ENCODE data around the gene MCOLN1. TPM values are rescaled to one million over a fixed set of nuclear protein-coding genes. Genes with fewer than 3 reads are reported as not detected.

Gene MCOLN1
- total RNA-seq, 2 experiments from 2014 or later: 7.9 to 9.2 TPM

GRCh38 chr19:7497292-7497691 is 25.1 kb upstream of the MCOLN1 start:
- intact Hi-C loops (cut with micrococcal nuclease): no loop called here
- TF ChIP-seq, protein P1, sequence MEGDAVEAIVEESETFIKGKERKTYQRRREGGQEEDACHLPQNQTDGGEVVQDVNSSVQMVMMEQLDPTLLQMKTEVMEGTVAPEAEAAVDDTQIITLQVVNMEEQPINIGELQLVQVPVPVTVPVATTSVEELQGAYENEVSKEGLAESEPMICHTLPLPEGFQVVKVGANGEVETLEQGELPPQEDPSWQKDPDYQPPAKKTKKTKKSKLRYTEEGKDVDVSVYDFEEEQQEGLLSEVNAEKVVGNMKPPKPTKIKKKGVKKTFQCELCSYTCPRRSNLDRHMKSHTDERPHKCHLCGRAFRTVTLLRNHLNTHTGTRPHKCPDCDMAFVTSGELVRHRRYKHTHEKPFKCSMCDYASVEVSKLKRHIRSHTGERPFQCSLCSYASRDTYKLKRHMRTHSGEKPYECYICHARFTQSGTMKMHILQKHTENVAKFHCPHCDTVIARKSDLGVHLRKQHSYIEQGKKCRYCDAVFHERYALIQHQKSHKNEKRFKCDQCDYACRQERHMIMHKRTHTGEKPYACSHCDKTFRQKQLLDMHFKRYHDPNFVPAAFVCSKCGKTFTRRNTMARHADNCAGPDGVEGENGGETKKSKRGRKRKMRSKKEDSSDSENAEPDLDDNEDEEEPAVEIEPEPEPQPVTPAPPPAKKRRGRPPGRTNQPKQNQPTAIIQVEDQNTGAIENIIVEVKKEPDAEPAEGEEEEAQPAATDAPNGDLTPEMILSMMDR (IDR thresholded peaks at IDR 0.05): peak; percentile 54
- POLR2A ChIA-PET: interaction anchor here (0.5 to 1.5 kb wide), 3 partner anchors 14 to 152 kb away, joined by 3 read pairs; partner anchors contain the start of gene ZNF358
- H3K27me3 Mint-ChIP-seq: peaks cover 24% of the 10 kb centered on the region
- DNase-seq (peak; percentile 33), ATAC-seq (peak; percentile 62)
- CTCF ChIA-PET: interaction anchor here (1.1 to 1.4 kb wide), 4 partner anchors 9 to 36 kb away, joined by 3 to 4 read pairs (median 4); partner anchors contain the start of gene ZNF358
- peaks cover 8% of the 10 kb centered on the region for H3K4me1 Mint-ChIP-seq (ENCODE audit: low read depth)
- no peak overlapping the region for H3K4me3 Mint-ChIP-seq
- no peaks in the 10 kb centered on the region for H3K9me3 Mint-ChIP-seq
- no peaks in the 10 kb centered on the region for H3K36me3 Mint-ChIP-seq (ENCODE audit: low read depth)
- no peak overlapping the region for H3K27ac Mint-ChIP-seq

- peak overlapping the region; percentile 48 for H3K4me3 Mint-ChIP-seq
- H3K36me3 Mint-ChIP-seq (ENCODE audit: low read depth): no peaks in the 10 kb centered on the region
- no peaks in the 10 kb centered on the region for H3K9me3 Mint-ChIP-seq
- TF ChIP-seq, protein P1 (IDR thresholded peaks at IDR 0.05): no peak
- no peak overlapping the region for H3K27ac Mint-ChIP-seq
- peaks cover 40% of the 10 kb centered on the region for H3K27me3 Mint-ChIP-seq
- intact Hi-C loops (cut with micrococcal nuclease): no loop called here
- ChIA-PET CTCF (interaction anchor here (1.1 kb wide), 1 partner anchor 134 kb away, joined by 3 read pairs; no protein-coding TSS in a partner anchor), POLR2A (interaction anchor here (0.6 kb wide), 1 partner anchor 103 kb away, joined by 3 read pairs; no protein-coding TSS in a partner anchor)
- peaks cover 9% of the 10 kb centered on the region for H3K4me1 Mint-ChIP-seq (ENCODE audit: low read depth)
- ATAC-seq (peak; percentile 65), DNase-seq (peak; percentile 74)
Measured at GRCh38 chr19:7500811-7501450, 21.5 kb upstream of the MCOLN1 start.

- intact Hi-C loops (cut with micrococcal nuclease): no loop called here
- H3K36me3 Mint-ChIP-seq (ENCODE audit: low read depth): no peaks in the 10 kb centered on the region
- TF ChIP-seq, protein P1 (IDR thresholded peaks at IDR 0.05): no peak
- no peak overlapping the region for H3K27ac Mint-ChIP-seq
- peaks cover 11% of the 10 kb centered on the region for H3K4me1 Mint-ChIP-seq (ENCODE audit: low read depth)
- CTCF ChIA-PET: no interaction called here
- no peaks in the 10 kb centered on the region for H3K9me3 Mint-ChIP-seq
- POLR2A ChIA-PET: no interaction called here
- peaks cover 41% of the 10 kb centered on the region for H3K27me3 Mint-ChIP-seq
- no peak overlapping the region for H3K4me3 Mint-ChIP-seq
- ATAC-seq (no peak), DNase-seq (no peak)
Measured at GRCh38 chr19:7502552-7502951, 19.9 kb upstream of the MCOLN1 start.

- no peak for ATAC-seq
- TF ChIP-seq, protein P1 (IDR thresholded peaks at IDR 0.05): no peak
- Mint-ChIP-seq H3K27me3 (peaks cover 33% of the 10 kb centered on the region), H3K9me3 (no peaks in the 10 kb centered on the region), H3K36me3 (ENCODE audit: low read depth) (no peaks in the 10 kb centered on the region), H3K4me3 (no peak overlapping the region), H3K4me1 (ENCODE audit: low read depth) (peaks cover 11% of the 10 kb centered on the region), H3K27ac (no peak overlapping the region)
- no peak for DNase-seq
- POLR2A ChIA-PET: interaction anchor here (0.7 to 1.6 kb wide), 3 partner anchors 12 to 151 kb away, joined by 3 to 6 read pairs (median 4); partner anchors contain the start of gene MCOLN1
- intact Hi-C loops (cut with micrococcal nuclease): no loop called here
- CTCF ChIA-PET: interaction anchor here (1.0 kb wide), 1 partner anchor 13 kb away, joined by 3 read pairs; no protein-coding TSS in a partner anchor
Measured at GRCh38 chr19:7504684-7505083, 17.7 kb upstream of the MCOLN1 start.

DNA sequence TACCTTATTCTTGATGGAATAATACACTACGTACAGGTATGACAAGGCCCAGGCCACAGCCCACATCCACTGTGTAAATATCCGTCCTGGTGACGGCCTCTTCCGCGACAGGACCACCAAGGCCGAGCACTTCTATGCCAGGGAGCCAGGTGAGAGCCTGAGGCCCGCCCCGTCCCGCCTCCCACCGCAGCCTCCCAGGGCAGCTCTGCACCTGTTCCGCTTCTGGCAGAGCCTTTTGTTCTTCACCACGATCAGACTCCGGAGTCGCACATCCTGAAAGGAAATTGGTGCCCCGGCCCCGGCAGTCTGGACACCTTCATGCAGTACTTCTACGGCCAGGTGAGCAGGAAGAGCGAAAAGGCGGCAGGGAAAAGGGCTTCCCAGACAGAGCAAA is 17.1 kb upstream of the MCOLN1 start:
- H3K27me3 Mint-ChIP-seq: peaks cover 29% of the 10 kb centered on the region
- no peaks in the 10 kb centered on the region for H3K36me3 Mint-ChIP-seq (ENCODE audit: low read depth)
- POLR2A ChIA-PET: interaction anchor here (0.7 to 1.6 kb wide), 4 partner anchors 11 to 156 kb away, joined by 3 to 6 read pairs (median 4); partner anchors contain the start of genes ARHGEF18 and MCOLN1
- H3K4me3 Mint-ChIP-seq: no peak overlapping the region
- CTCF ChIA-PET: no interaction called here
- no peaks in the 10 kb centered on the region for H3K9me3 Mint-ChIP-seq
- no peak for DNase-seq
- TF ChIP-seq, protein P1 (IDR thresholded peaks at IDR 0.05): no peak
- no peak for ATAC-seq
- H3K4me1 Mint-ChIP-seq (ENCODE audit: low read depth): peaks cover 11% of the 10 kb centered on the region
- intact Hi-C loops (cut with micrococcal nuclease): no loop called here
- no peak overlapping the region for H3K27ac Mint-ChIP-seq

Data from activated CD8-positive, alpha-beta T cell treated with anti-CD3 and anti-CD28 coated beads for 36 hours (primary cell).